ENCODE measurements around the gene INSC. TPM values are rescaled to one million over a fixed set of nuclear protein-coding genes. Genes with fewer than 3 reads are reported as not detected.
"Not testable (repeated sequence)": the region's sequence is repeated elsewhere in the genome, so short reads cannot be mapped to it uniquely, and the experiment has no call there.

The INSC gene
- polyA plus RNA-seq: 0.31 TPM

- Mint-ChIP-seq H3K9me3 (no peaks in the 10 kb centered on the region), H3K4me1 (peaks cover 36 to 48% (median 37%) of the 10 kb centered on the region in 3 donors), H3K27ac (peak within 1 kb of the TSS in 2 of 3 donors; percentile 87 to 90), H3K36me3 (no peaks in the 10 kb centered on the region), H3K27me3 (peaks cover 30% of the 10 kb centered on the region), H3K4me3 (peak within 1 kb of the TSS; percentile 61 to 93 (median 80))
Observed at GRCh38 chr11:15114501-15115475, at the start of gene INSC. Gene INSC, plus strand, starts transcription at chr11:15114923. Its CDS starts 34,252 bp downstream, at chr11:15149175.

DNA sequence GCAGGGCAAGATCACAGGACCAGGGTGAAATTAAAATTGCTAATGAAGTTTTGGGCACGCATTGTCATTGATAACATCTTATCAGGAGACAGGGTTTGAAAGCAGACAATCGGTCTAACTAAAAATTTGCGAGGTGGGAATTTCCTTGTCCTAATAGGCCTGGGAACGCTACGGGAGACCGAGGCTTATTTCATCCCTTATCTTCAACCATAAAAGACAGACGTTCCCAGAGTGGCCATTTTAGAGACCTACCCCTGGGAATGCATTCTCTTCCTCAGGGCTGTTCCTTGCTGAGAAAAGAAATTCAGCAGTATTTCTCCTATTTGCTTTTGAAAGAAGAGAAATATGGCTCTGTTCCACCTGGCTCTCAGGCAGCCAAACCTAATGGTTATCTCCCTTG is 45.0 kb upstream of the INSC start:
- not testable (repeated sequence) for H3K4me3 Mint-ChIP-seq, H3K36me3 Mint-ChIP-seq, H3K27ac Mint-ChIP-seq
- Mint-ChIP-seq H3K27me3 (peaks cover 27% of the 10 kb centered on the region), H3K9me3 (peaks cover 2 to 12% (median 5%) of the 10 kb centered on the region in 3 donors), H3K4me1 (peaks cover 5 to 12% (median 10%) of the 10 kb centered on the region in 3 donors)

- Mint-ChIP-seq H3K9me3 (peaks cover 2 to 12% (median 5%) of the 10 kb centered on the region in 3 donors), H3K27ac (no peak overlapping the region), H3K27me3 (peaks cover 31% of the 10 kb centered on the region), H3K4me3 (peak overlapping the region in 1 of 4 donors; percentile 58), H3K4me1 (peaks cover 5 to 14% (median 10%) of the 10 kb centered on the region in 3 donors), H3K36me3 (peaks cover 2% of the 10 kb centered on the region)
Observed at GRCh38 chr11:15071556-15072255, 43.0 kb upstream of the INSC start.

DNA sequence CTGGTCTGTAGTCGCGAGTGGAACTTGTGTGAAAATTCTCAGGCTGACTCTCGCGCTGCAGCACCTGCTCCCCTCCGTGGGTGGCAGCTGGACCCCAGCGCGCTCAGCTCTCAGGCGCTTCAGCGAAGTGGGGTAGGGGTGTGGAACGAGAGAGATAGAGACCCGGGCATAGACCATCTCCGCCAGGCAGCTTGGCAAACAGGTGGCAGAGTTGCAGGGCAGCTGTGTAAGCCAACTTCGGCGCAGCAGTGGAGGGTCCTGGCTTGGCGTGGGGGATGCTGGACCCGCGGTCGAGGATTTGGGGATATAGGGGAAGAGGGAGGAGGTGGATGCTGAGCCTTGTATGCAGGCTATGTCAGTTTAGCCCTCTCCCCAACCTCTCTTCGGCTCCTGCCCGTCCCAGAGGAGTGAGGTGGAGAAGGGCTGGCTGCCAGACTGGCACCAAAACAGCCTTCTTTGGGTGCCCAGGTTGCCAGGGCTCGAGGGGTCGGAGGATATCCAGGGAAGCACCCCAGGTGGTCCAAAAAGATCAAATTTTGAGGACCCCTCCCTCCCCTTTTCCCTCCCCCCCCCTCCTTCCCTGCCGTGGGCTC is 42.1 kb upstream of the INSC start:
- Mint-ChIP-seq H3K27me3 (peaks cover 31% of the 10 kb centered on the region), H3K9me3 (peaks cover 2 to 12% (median 5%) of the 10 kb centered on the region in 3 donors), H3K36me3 (peaks cover 2% of the 10 kb centered on the region), H3K27ac (no peak overlapping the region), H3K4me1 (peaks cover 5 to 14% (median 10%) of the 10 kb centered on the region in 3 donors), H3K4me3 (peak overlapping the region in 1 of 4 donors; percentile 28)

- Mint-ChIP-seq H3K27ac (peak within 1 kb of the TSS in 2 of 3 donors; percentile 27 to 80), H3K36me3 (peaks cover 2% of the 10 kb centered on the region), H3K27me3 (peaks cover 31% of the 10 kb centered on the region), H3K9me3 (peaks cover 2 to 9% (median 2%) of the 10 kb centered on the region in 3 donors), H3K4me3 (peak within 1 kb of the TSS; percentile 63 to 91 (median 72)), H3K4me1 (peaks cover 5 to 14% (median 10%) of the 10 kb centered on the region in 3 donors)
Observed at GRCh38 chr11:15073361-15074205, 41.1 kb upstream of the INSC start, which contains the start of gene CALCB. Gene CALCB, plus strand, starts transcription at chr11:15073593. Its CDS starts 1,126 bp downstream, at chr11:15074719.

GRCh38 chr11:15074206-15075161 is 40.2 kb upstream of the INSC start:
- peaks cover 2% of the 10 kb centered on the region for H3K36me3 Mint-ChIP-seq
- H3K27ac Mint-ChIP-seq: peak overlapping the region in 1 of 3 donors; percentile 80
- peaks cover 31% of the 10 kb centered on the region for H3K27me3 Mint-ChIP-seq

DNA sequence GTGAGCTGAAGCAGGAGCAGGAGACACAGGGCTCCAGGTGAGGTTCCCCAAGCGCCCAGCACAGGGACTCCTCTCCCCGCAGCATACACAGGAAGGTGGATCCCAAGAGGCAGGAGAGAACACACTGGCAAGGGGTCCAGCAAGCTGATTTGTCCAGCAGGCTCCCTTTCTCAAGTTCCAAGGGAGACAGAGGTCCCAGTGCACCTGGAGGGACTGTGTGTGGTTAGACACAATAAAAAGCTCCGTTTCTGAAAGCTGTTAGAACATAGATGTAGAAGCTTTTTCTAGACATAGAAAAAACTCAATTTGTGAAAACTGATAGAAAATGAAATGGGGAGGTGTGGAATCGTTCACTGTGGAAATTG is 39.6 kb upstream of the INSC start:
- peaks cover 0 to under 1% (median 0%) of the 10 kb centered on the region in 3 donors for H3K9me3 Mint-ChIP-seq
- H3K27me3 Mint-ChIP-seq: peaks cover 31% of the 10 kb centered on the region
- H3K36me3 Mint-ChIP-seq: no peaks in the 10 kb centered on the region
- no peak overlapping the region for H3K27ac Mint-ChIP-seq
- peak overlapping the region in 2 of 4 donors; percentile 63 to 66 for H3K4me3 Mint-ChIP-seq
- H3K4me1 Mint-ChIP-seq: peaks cover 5 to 14% (median 10%) of the 10 kb centered on the region in 3 donors

More at GRCh38 chr11:15074206-15075161, 40.2 kb upstream of the INSC start:
- H3K9me3 Mint-ChIP-seq: peaks cover 0 to 4% (median 0%) of the 10 kb centered on the region in 3 donors
- H3K4me3 Mint-ChIP-seq: peak overlapping the region; percentile 63 to 91 (median 72)
- H3K4me1 Mint-ChIP-seq: peaks cover 5 to 14% (median 10%) of the 10 kb centered on the region in 3 donors

DNA sequence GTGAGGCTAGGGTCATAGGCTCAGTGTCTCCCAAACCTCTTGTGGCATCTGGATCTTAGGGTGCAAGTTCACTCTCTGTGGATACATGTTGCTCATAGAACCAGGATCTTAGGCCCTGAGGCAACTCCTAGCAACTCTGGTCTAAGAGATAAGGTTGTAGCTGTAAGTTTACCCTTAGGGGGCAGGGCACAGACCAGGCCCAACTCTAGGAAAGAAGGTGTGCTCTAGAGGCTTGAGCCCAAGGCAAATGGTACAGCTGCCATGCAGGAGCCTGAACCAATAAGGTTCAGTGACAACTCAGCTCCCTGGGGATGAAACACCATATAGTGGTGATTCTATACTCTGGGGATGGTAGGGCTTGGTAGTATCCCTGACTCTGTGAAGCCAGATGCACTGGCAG is 23.5 kb upstream of the INSC start:
- Mint-ChIP-seq H3K27me3 (peaks cover 4% of the 10 kb centered on the region), H3K9me3 (peaks cover 0 to 10% (median 8%) of the 10 kb centered on the region in 3 donors), H3K36me3 (peaks cover 8% of the 10 kb centered on the region), H3K4me1 (peaks cover 0 to 9% (median 4%) of the 10 kb centered on the region in 3 donors), H3K4me3 (no peak overlapping the region), H3K27ac (no peak overlapping the region)

DNA sequence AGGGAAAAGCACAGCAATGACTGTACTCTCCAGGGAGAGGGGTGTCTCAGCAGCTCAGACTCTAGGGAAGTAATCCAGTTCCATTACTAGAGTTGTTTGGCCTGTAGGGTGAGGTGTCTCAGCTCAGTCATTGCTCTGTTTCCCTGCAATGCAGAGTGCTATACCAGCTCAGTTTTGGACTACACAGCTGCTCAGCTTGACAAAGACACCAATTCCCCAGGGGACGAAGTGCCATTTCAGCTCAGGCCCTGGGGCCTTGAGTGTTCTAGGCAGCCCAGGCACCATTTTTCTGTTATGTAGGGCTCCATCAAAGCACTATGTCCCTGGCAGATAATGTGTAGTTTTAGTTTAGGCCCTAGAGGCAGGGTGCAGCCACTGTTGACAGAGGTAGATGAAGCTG is 23.1 kb upstream of the INSC start:
- Mint-ChIP-seq H3K4me3 (no peak overlapping the region), H3K9me3 (peaks cover 0 to 10% (median 8%) of the 10 kb centered on the region in 3 donors), H3K36me3 (peaks cover 8% of the 10 kb centered on the region), H3K4me1 (peaks cover 0 to 9% (median 4%) of the 10 kb centered on the region in 3 donors), H3K27ac (no peak overlapping the region), H3K27me3 (peaks cover 4% of the 10 kb centered on the region)

DNA sequence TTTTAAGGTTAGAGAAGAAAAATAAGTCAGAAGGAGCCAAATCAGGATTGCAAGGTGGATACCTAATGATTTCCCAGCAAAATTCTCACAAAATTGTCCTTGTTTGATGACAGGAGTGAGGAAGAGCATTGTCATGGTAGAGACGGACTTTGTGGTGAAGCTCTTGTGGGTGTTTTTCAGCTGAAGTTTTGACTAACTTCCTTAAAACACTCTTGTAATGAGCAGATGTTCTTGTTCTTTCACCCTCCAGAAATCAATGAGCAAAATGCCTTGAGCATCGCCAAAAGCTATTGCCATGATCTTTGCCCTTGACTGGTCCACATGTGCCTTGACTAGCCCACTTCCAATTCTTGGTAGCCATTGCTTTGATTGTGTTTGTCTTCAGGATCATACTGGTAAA is 21.3 kb upstream of the INSC start:
- no peaks in the 10 kb centered on the region for H3K36me3 Mint-ChIP-seq
- peaks cover 0 to 3% (median 2%) of the 10 kb centered on the region in 3 donors for H3K9me3 Mint-ChIP-seq
- H3K27ac Mint-ChIP-seq: no peak overlapping the region
- peaks cover 10% of the 10 kb centered on the region for H3K27me3 Mint-ChIP-seq
- no peak overlapping the region for H3K4me3 Mint-ChIP-seq
- H3K4me1 Mint-ChIP-seq: peaks cover 0 to 9% (median 4%) of the 10 kb centered on the region in 3 donors

DNA sequence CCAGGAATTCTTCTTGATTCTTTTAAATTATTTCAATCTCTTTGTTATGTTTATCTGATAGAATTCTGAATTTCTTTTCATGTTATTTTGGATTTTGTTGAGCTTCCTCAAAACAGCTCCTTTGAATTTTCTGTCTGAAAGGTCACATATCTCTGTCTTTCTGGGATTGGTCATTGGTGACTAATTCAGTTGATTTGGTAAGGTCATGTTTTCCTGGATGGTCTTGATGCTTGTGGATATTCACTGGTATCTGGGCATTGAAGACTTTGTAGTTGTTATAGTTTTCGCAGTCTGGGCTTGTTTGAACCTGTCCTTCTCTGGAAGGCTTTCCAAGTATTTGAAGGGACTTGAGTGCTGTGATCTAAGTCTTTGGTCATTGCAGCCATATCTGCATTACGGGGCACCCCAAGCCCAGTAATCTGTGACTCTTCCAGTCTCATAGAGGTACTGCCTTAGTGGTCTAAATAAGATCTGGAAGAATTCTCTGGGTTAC is 18.9 kb upstream of the INSC start:
- H3K4me3 Mint-ChIP-seq: no peak overlapping the region
- H3K27ac Mint-ChIP-seq: no peak overlapping the region
- H3K36me3 Mint-ChIP-seq: no peaks in the 10 kb centered on the region
- H3K4me1 Mint-ChIP-seq: peaks cover 0 to 9% (median 4%) of the 10 kb centered on the region in 3 donors
- no peaks in the 10 kb centered on the region for H3K9me3 Mint-ChIP-seq
- H3K27me3 Mint-ChIP-seq: peaks cover 17% of the 10 kb centered on the region

DNA sequence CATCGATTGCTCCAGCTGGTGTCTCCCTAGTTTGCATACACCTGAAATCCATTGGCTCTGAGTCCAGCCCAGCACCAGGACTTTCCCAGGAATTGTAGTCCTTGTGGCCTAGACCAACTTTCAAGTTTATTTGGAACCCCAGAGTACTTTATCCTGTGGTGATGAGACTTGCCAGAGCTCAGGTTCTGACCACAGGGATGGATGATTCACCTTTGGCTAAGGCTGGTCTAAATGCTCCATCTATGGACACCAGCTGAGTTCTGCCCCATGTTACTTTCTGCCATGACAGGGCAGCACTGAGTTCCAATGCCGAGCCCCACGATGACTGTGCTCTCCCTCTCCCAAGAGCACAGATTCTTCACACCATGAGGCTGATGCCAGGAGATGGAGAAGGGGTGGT is 17.3 kb upstream of the INSC start:
- H3K4me3 Mint-ChIP-seq: no peak overlapping the region
- H3K27ac Mint-ChIP-seq: no peak overlapping the region
- H3K27me3 Mint-ChIP-seq: peaks cover 19% of the 10 kb centered on the region
- peaks cover 0 to 9% (median 4%) of the 10 kb centered on the region in 3 donors for H3K4me1 Mint-ChIP-seq
- no peaks in the 10 kb centered on the region for H3K9me3 Mint-ChIP-seq
- no peaks in the 10 kb centered on the region for H3K36me3 Mint-ChIP-seq

DNA sequence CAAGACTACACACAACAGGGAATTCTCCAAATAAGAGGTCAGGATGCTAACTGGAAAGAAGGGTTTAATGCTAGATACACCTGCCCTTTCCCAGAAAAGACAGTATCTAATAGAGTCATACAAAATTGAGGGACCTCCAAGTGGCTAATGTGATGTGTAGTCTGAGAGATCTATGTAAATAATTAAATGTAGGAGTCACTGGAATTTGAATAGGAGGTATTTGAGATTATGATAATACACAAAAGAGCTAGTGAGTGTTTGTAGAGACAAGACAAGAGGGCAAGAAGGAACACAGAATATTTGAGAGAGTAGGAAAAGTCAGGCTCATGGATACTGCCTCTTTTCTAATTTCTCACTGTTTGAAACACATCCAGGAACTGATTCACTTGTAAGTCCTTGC is 15.5 kb upstream of the INSC start:
- Mint-ChIP-seq H3K27me3 (peaks cover 19% of the 10 kb centered on the region), H3K27ac (no peak overlapping the region), H3K9me3 (peaks cover 0 to 9% (median 0%) of the 10 kb centered on the region in 3 donors), H3K4me1 (peaks cover 0 to 3% (median 0%) of the 10 kb centered on the region in 3 donors), H3K36me3 (no peaks in the 10 kb centered on the region), H3K4me3 (no peak overlapping the region)

All from IgD-negative memory B cell (primary cell).